B cell (primary cell): ENCODE data around the gene ERCC2. TPM values are rescaled to one million over a fixed set of nuclear protein-coding genes. Genes with fewer than 3 reads are reported as not detected.

Source experiments
- polyA plus RNA-seq: library from polyadenylated mRNA; depleted of rRNA; stranded (reverse); fragments of >200 nt; gene quantifications from 2 replicates; pipeline ENCODE4 v1.2.3, GENCODE V29; 2012
- total RNA-seq, 2 donors: library from RNA; stranded (reverse); fragments of 120-200 nt in 1 of 2; gene quantifications; 1 replicate in 1 of 2; 2 replicates in 1 of 2; pipeline versions ENCODE4 v1.2.3 to v1.2.4, GENCODE V29; 2013 to 2022

ERCC2 gene
- total and polyA plus RNA-seq, 2 donors (not counting 1 experiment from before 2014, with no cell fraction given), result 20.8 to 26.5 TPM

Other genes with a start within 250 kb of the ERCC2 start
- gene NKPD1, start 209.6 kb downstream of the ERCC2 start, total RNA-seq, result 0.27 TPM in 1 of 2 replicates, not detected in the other
- 0.36 and 1.0 TPM in 2 replicates for gene NKPD1, start 209.6 kb downstream of the ERCC2 start, polyA plus RNA-seq
- 40.3 and 48.2 TPM in 2 replicates for gene TRAPPC6A, start 192.3 kb downstream of the ERCC2 start, total RNA-seq
- 56.0 and 79.0 TPM in 2 replicates for gene TRAPPC6A, start 192.3 kb downstream of the ERCC2 start, polyA plus RNA-seq
- 21.1 and 31.8 TPM in 2 replicates for gene BLOC1S3, start 191.8 kb downstream of the ERCC2 start, total RNA-seq
- gene BLOC1S3, start 191.8 kb downstream of the ERCC2 start, polyA plus RNA-seq, result 5.2 and 7.2 TPM in 2 replicates
- not detected in 2 replicates for gene EXOC3L2, start 125.2 kb downstream of the ERCC2 start, total RNA-seq
- gene EXOC3L2, start 125.2 kb downstream of the ERCC2 start, polyA plus RNA-seq, result not detected in 2 replicates
- 36.2 and 37.6 TPM in 2 replicates for gene MARK4, start 119.3 kb downstream of the ERCC2 start, total RNA-seq
- gene MARK4, start 119.3 kb downstream of the ERCC2 start, polyA plus RNA-seq, result 11.7 and 13.5 TPM in 2 replicates
- gene CKM, start 47.7 kb downstream of the ERCC2 start, total RNA-seq, result not detected in 2 replicates
- not detected in 2 replicates for gene CKM, start 47.7 kb downstream of the ERCC2 start, polyA plus RNA-seq
- not detected in 2 replicates for gene KLC3, start 29.8 kb downstream of the ERCC2 start, total RNA-seq
- not detected in 2 replicates for gene KLC3, start 29.8 kb downstream of the ERCC2 start, polyA plus RNA-seq
- gene PPP1R13L, start 34.5 kb upstream of the ERCC2 start, total RNA-seq, result 8.8 and 9.2 TPM in 2 replicates
- gene PPP1R13L, start 34.5 kb upstream of the ERCC2 start, polyA plus RNA-seq, result 6.9 and 7.4 TPM in 2 replicates
- 3.5 and 4.3 TPM in 2 replicates for gene POLR1G, start 36.1 kb upstream of the ERCC2 start, total RNA-seq
- 0.79 and 2.1 TPM in 2 replicates for gene POLR1G, start 36.1 kb upstream of the ERCC2 start, polyA plus RNA-seq
- 75.7 and 80.2 TPM in 2 replicates for gene ERCC1, start 53.3 kb upstream of the ERCC2 start, total RNA-seq
- gene ERCC1, start 53.3 kb upstream of the ERCC2 start, polyA plus RNA-seq, result 66.0 and 81.9 TPM in 2 replicates
- 39.6 and 40.9 TPM in 2 replicates for gene FOSB, start 97.4 kb upstream of the ERCC2 start, total RNA-seq
- 1,887 and 2,860 TPM in 2 replicates for gene FOSB, start 97.4 kb upstream of the ERCC2 start, polyA plus RNA-seq
- 0.76 and 3.0 TPM in 2 replicates for gene RTN2, start 126.5 kb upstream of the ERCC2 start, total RNA-seq
- gene RTN2, start 126.5 kb upstream of the ERCC2 start, polyA plus RNA-seq, result 1.1 and 2.4 TPM in 2 replicates
- 2.6 and 2.7 TPM in 2 replicates for gene PPM1N, start 127.9 kb upstream of the ERCC2 start, total RNA-seq
- gene PPM1N, start 127.9 kb upstream of the ERCC2 start, polyA plus RNA-seq, result 6.5 and 6.8 TPM in 2 replicates
- gene VASP, start 136.9 kb upstream of the ERCC2 start, total RNA-seq, result 108 TPM in 2 replicates
- 67.4 and 79.5 TPM in 2 replicates for gene VASP, start 136.9 kb upstream of the ERCC2 start, polyA plus RNA-seq
- 11.2 and 11.4 TPM in 2 replicates for gene OPA3, start 214.2 kb upstream of the ERCC2 start, total RNA-seq
- gene OPA3, start 214.2 kb upstream of the ERCC2 start, polyA plus RNA-seq, result 6.2 and 7.3 TPM in 2 replicates
- not detected in 2 replicates for gene GPR4, start 231.6 kb upstream of the ERCC2 start, total RNA-seq
- gene GPR4, start 231.6 kb upstream of the ERCC2 start, polyA plus RNA-seq, result not detected in 2 replicates